ENCODE measurements around the gene NAV2. TPM values are rescaled to one million over a fixed set of nuclear protein-coding genes. Genes with fewer than 3 reads are reported as not detected.

The NAV2 gene
- total and polyA plus RNA-seq, 12 donors = 6.9 to 34.7 (median 20.2) TPM

- ATAC-seq = peak; percentile 77 to 92 (median 85)
- peak overlapping the region in 8 of 10 donors; percentile 43 to 87 (median 68) for H3K27ac ChIP-seq
- WGBS, 2 donors = 22 to 35% methylated on average over 6 of the region's 6 CpGs
- H3K36me3 ChIP-seq = no peaks in the 10 kb centered on the region
- DNase-seq = peak in 1 of 2 donors; percentile 86
- H3K4me1 ChIP-seq = peaks cover 2 to 73% (median 60%) of the 10 kb centered on the region in 9 donors
- H3K27me3 ChIP-seq = no peaks in the 10 kb centered on the region
- TF ChIP-seq, protein P1, sequence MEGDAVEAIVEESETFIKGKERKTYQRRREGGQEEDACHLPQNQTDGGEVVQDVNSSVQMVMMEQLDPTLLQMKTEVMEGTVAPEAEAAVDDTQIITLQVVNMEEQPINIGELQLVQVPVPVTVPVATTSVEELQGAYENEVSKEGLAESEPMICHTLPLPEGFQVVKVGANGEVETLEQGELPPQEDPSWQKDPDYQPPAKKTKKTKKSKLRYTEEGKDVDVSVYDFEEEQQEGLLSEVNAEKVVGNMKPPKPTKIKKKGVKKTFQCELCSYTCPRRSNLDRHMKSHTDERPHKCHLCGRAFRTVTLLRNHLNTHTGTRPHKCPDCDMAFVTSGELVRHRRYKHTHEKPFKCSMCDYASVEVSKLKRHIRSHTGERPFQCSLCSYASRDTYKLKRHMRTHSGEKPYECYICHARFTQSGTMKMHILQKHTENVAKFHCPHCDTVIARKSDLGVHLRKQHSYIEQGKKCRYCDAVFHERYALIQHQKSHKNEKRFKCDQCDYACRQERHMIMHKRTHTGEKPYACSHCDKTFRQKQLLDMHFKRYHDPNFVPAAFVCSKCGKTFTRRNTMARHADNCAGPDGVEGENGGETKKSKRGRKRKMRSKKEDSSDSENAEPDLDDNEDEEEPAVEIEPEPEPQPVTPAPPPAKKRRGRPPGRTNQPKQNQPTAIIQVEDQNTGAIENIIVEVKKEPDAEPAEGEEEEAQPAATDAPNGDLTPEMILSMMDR (IDR thresholded peaks at IDR 0.05) = no peak
- no peak overlapping the region for H3K4me3 ChIP-seq
- H3K9me3 ChIP-seq = no peaks in the 10 kb centered on the region
- intact Hi-C loops (cut with DNase I) = no loop called here
Observed at GRCh38 chr11:19868281-19868821, 155.7 kb downstream of the NAV2 start.

DNA sequence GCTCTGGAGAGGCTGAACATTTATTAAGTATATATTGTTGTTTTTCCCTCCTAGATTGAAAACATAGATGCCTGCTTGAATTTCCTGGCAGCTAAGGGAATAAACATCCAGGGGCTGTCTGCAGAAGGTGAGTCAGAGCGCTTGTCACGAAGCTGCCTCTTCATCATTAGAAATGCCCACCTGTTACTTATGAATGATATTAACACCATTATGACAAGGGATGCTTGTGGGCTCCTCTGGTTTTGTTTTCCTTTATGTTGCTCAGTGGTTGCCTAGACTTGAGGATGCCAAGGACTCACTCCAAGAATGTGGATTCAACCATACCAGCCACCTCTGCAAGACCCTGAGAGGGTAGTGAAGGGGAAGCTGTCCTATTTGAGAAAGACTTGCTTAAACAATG lies 156.2 kb downstream of the NAV2 start:
- peaks cover 2 to 72% (median 57%) of the 10 kb centered on the region in 9 donors for H3K4me1 ChIP-seq
- peak overlapping the region in 8 of 10 donors; percentile 2 to 87 (median 68) for H3K27ac ChIP-seq
- no peaks in the 10 kb centered on the region for H3K36me3 ChIP-seq
- no peak for ATAC-seq
- 55 to 77% methylated on average over 2 of the region's 2 CpGs for WGBS, 2 donors
- TF ChIP-seq, protein P1 (IDR thresholded peaks at IDR 0.05) = no peak
- no peaks in the 10 kb centered on the region for H3K9me3 ChIP-seq
- no peak for DNase-seq
- no peak overlapping the region for H3K4me3 ChIP-seq
- no peaks in the 10 kb centered on the region for H3K27me3 ChIP-seq
- intact Hi-C loops (cut with DNase I) = no loop called here

DNA sequence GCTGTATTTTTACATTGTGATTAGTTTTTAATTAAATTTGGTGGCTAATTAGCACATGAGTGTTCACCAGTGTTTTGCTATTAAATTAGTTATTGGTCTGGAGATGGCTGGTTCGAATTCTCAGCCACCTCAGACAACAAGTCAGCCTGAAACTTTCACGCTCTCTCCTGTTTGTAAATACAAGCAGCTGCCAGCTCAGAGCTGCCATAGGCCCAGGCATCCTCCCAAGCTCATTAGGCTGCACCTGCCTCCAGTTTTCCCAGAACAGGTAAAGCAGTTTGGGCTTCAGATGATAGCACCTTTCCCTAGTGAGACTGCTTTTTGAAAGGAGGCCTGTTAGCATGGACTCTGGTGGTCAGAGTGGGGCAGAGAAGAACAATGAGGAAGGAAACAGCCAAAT lies 156.8 kb downstream of the NAV2 start:
- H3K27me3 ChIP-seq = no peaks in the 10 kb centered on the region
- peak overlapping the region in 4 of 10 donors; percentile 75 to 87 (median 79) for H3K27ac ChIP-seq
- DNase-seq (no peak), ATAC-seq (peak in 1 of 8 donors; percentile 6)
- H3K4me1 ChIP-seq = peaks cover 2 to 72% (median 51%) of the 10 kb centered on the region in 9 donors
- 65 to 70% methylated on average over 2 of the region's 2 CpGs for WGBS, 2 donors
- no peaks in the 10 kb centered on the region for H3K9me3 ChIP-seq
- TF ChIP-seq, protein P1 (IDR thresholded peaks at IDR 0.05) = no peak
- no peak overlapping the region for H3K4me3 ChIP-seq
- intact Hi-C loops (cut with DNase I) = no loop called here
- no peaks in the 10 kb centered on the region for H3K36me3 ChIP-seq

GRCh38 chr11:19869946-19870589 lies 157.4 kb downstream of the NAV2 start:
- H3K27ac ChIP-seq = peak overlapping the region in 5 of 10 donors; percentile 12 to 87 (median 77)
- 48 to 58% methylated on average over 9 of the region's 9 CpGs for WGBS, 2 donors
- TF ChIP-seq, protein P1 (IDR thresholded peaks at IDR 0.05) = peak in 2 of 9 donors; percentile 16 to 21
- ATAC-seq (peak in 6 of 8 donors; percentile 22 to 54 (median 48)), DNase-seq (peak in 1 of 2 donors; percentile 23)
- no peaks in the 10 kb centered on the region for H3K27me3 ChIP-seq
- no peaks in the 10 kb centered on the region for H3K9me3 ChIP-seq
- no peaks in the 10 kb centered on the region for H3K36me3 ChIP-seq
- no peak overlapping the region for H3K4me3 ChIP-seq
- H3K4me1 ChIP-seq = peaks cover 2 to 70% (median 45%) of the 10 kb centered on the region in 9 donors
- intact Hi-C loops (cut with DNase I) = no loop called here

Data from heart right ventricle (tissue), 16 donors.